Measurements from ENCODE around the gene CLDND2.

GRCh38 chr19:51365211-51365964 is 3.4 kb downstream of the CLDND2 start:
- TF ChIP-seq CTCF (IDR thresholded peaks at IDR 0.05) (no peak), POLR2A (IDR thresholded peaks at IDR 0.05) (no peak)

Measured in esophagus squamous epithelium (tissue), 4 donors.